ENCODE results near the gene EFHC1. TPM values are rescaled to one million over a fixed set of nuclear protein-coding genes. Genes with fewer than 3 reads are reported as not detected.

Gene EFHC1
- total RNA-seq, 1 donor, result 6.4 TPM

DNA sequence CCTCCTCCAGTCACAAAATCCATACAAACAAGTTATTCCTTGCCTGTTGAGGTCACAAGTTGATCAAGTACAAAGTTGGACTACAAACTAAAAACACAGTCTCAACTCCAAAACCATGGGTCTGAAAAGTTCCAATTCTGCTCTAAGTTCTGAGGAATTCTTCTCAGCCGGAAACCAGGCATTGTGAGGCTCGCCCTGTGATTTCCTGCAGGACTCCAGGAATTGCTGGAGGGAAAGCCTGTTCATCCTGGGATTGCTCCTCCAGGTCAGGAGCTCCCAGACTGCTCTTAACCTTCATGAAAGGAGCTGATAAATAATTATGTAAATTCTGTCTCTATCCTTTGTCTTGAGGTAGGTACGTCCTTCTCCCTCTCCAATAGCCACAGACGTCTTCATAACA lies 148.2 kb downstream of the EFHC1 start:
- peaks cover 18% of the 10 kb centered on the region for H3K4me1 ChIP-seq (ENCODE audit: insufficient read depth, low read length)
- no peaks in the 10 kb centered on the region for H3K27me3 ChIP-seq (ENCODE audit: insufficient read depth, low read length)
- no peak overlapping the region for H3K4me3 ChIP-seq (ENCODE audit: low read length)
- no peaks in the 10 kb centered on the region for H3K9me3 ChIP-seq (ENCODE audit: low read depth, low read length)

DNA sequence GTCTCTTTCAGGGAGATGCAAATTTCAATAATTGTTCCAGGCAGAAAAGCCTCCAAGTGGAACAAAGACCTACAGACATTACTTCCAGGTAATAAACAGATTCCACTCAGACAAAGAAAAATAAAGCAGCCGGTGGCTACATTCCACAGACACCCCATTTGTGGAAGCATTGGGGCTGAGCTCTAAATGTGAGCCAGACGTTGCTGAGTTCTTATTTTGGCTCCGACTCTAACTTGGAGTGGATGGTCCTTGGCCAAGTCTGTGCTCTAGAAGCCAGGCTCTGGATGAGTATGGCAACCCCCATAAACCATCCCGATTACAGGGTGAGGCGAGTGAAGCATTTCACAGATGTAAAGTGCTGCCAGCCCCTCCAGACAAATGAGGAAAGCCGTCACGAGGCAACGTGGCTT lies 150.2 kb downstream of the EFHC1 start:
- H3K4me1 ChIP-seq (ENCODE audit: insufficient read depth, low read length), result peaks cover 38% of the 10 kb centered on the region
- no peaks in the 10 kb centered on the region for H3K9me3 ChIP-seq (ENCODE audit: low read depth, low read length)
- H3K4me3 ChIP-seq (ENCODE audit: low read length), result no peak overlapping the region
- H3K27me3 ChIP-seq (ENCODE audit: insufficient read depth, low read length), result no peaks in the 10 kb centered on the region

DNA sequence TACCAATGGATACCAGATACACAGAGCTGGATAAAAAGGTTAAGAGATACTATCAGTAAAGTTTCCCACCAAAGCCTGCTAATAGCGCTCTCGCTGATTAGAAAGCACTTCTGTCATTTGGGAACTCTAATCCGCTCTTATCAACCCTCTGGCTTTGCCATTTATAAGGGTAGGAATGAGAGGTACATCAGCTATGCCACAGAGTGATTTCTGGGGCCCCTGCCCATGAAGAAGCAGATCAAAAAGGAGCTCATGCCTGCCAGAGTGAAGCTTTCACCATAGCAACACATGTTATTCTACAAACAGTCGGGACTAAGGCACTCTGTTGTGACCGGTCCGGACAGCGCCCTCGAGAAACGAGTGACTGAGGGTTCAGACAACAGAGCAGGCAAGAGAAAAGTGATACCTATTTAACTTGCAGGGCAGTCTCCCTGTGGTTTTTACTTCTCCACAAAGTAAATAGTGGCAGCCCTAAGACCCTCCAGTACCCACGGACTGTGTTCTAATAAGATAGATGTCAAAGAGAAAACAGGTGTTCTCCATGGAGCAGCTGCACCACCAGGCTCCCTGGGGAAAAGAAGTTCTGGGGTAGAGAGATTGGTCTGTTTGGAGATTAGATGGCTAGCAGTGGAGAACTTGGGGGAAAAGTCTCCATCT lies 151.1 kb downstream of the EFHC1 start:
- Histone ChIP-seq H3K4me3 (ENCODE audit: low read length) (no peak overlapping the region), H3K27me3 (ENCODE audit: insufficient read depth, low read length) (no peaks in the 10 kb centered on the region), H3K4me1 (ENCODE audit: insufficient read depth, low read length) (peaks cover 45% of the 10 kb centered on the region), H3K9me3 (ENCODE audit: low read depth, low read length) (no peaks in the 10 kb centered on the region)

DNA sequence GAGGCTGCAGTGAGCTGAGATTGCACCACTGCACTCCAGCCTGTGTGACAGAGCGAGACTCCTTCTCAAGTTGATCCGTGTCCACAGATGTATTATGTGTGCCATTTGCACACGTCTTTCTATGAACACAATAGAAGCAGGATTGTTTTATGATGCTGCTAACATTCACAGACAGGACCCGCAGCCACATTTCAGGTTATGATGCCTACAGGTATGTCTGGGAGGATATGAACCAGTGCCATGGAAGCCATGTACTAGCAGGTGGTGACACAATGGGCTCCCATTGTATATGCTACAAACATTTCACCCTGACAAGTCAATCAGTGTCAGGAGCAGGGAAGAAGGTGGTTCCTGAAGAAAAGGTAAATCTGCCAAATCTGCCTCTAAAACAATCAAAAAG lies 152.4 kb downstream of the EFHC1 start:
- no peaks in the 10 kb centered on the region for H3K9me3 ChIP-seq (ENCODE audit: low read depth, low read length)
- peaks cover 43% of the 10 kb centered on the region for H3K4me1 ChIP-seq (ENCODE audit: insufficient read depth, low read length)
- H3K4me3 ChIP-seq (ENCODE audit: low read length), result no peak overlapping the region
- no peaks in the 10 kb centered on the region for H3K27me3 ChIP-seq (ENCODE audit: insufficient read depth, low read length)

DNA sequence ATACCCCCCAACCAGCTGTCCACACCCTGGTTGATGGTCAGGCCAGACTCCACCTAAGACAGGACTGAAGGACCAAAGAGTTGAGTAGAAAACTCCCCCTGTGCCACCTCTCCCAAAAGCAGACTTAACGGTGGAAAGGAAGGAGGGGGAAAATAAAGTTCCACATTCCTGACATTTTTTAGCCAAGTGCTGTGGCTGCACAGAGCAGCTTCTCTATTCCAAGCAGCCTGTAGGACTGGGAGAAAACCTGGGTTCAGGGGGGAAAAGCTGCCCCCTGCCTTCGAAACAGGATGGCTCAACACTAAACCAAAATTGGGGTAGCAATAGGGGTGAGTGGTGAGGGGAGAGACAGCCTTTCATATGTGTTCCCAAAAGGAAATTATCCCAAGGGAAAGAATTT lies 153.2 kb downstream of the EFHC1 start:
- H3K4me3 ChIP-seq (ENCODE audit: low read length), result no peak overlapping the region
- no peaks in the 10 kb centered on the region for H3K27me3 ChIP-seq (ENCODE audit: insufficient read depth, low read length)
- no peaks in the 10 kb centered on the region for H3K9me3 ChIP-seq (ENCODE audit: low read depth, low read length)
- peaks cover 48% of the 10 kb centered on the region for H3K4me1 ChIP-seq (ENCODE audit: insufficient read depth, low read length)

Other genes with a start within 250 kb of the EFHC1 start
- not detected for gene IL17A, start 234.0 kb upstream of the EFHC1 start, total RNA-seq
- not detected for gene IL17F, start 175.8 kb upstream of the EFHC1 start, total RNA-seq
- 9.1 TPM for gene MCM3, start 135.6 kb upstream of the EFHC1 start, total RNA-seq
- gene PAQR8, start 58.2 kb upstream of the EFHC1 start, total RNA-seq, result 2.0 TPM
- gene TRAM2, start 156.7 kb downstream of the EFHC1 start, total RNA-seq, result 5.7 TPM

Data from mononuclear cell (primary cell).